DOHH2 (cell line): ENCODE results near the gene BCL11B.

Experiments
- H3F3A ChIP-seq: fragments of 200-600 bp; sonication (generic), shearing (Covaris generic); 2 replicates; pipeline ENCODE4 v1.6.0; 2016; ENCODE audit warnings: antibody characterized with exemption, mild to moderate bottlenecking; ENCODE audit not compliant: control insufficient read depth, insufficient read depth
- H3K27ac ChIP-seq: fragments of 200-600 bp; sonication (generic); 2 replicates; pipeline ENCODE4 v1.5.1; 2014; ENCODE audit warnings: low read depth, mild to moderate bottlenecking, low read length, moderate library complexity
- H3K27me3 ChIP-seq: fragments of 200-600 bp; sonication (generic); 2 replicates; pipeline ENCODE4 v1.6.1; 2014; ENCODE audit warnings: mild to moderate bottlenecking, low read length, mixed read lengths; ENCODE audit not compliant: control insufficient read depth
- H3K36me3 ChIP-seq: fragments of 200-600 bp; sonication (generic); 2 replicates; pipeline ENCODE4 v1.6.1; 2014; ENCODE audit warnings: mild to moderate bottlenecking, low read length, moderate library complexity, mixed read lengths; ENCODE audit not compliant: control insufficient read depth
- H3K4me1 ChIP-seq: fragments of 200-600 bp; sonication (generic); 2 replicates; pipeline ENCODE4 v1.6.1; 2014; ENCODE audit warnings: mild to moderate bottlenecking, low read length, mixed read lengths; ENCODE audit not compliant: control insufficient read depth
- H3K4me2 ChIP-seq: fragments of 200-600 bp; sonication (generic); 2 replicates; pipeline ENCODE4 v1.6.0; 2014; ENCODE audit warnings: mild to moderate bottlenecking, low read length, moderate library complexity
- H3K4me3 ChIP-seq: fragments of 200-600 bp; sonication (generic); 2 replicates; pipeline ENCODE4 v1.5.1; 2014; ENCODE audit warnings: mild to moderate bottlenecking, low read length, mixed read lengths
- H3K79me2 ChIP-seq: fragments of 200-600 bp; sonication (generic); 2 replicates; pipeline ENCODE4 v1.6.1; 2014; ENCODE audit warnings: mild to moderate bottlenecking, low read length, mixed read lengths; ENCODE audit not compliant: control insufficient read depth
- H3K9me2 ChIP-seq: fragments of 200-600 bp; sonication (generic); replicated peaks from 2 replicates; pipeline ENCODE4 v1.6.1; 2014; ENCODE audit warnings: mild to moderate bottlenecking, low read length, mixed read lengths; ENCODE audit not compliant: control insufficient read depth
- H3K9me3 ChIP-seq: fragments of 200-600 bp; sonication (generic); 2 replicates; pipeline ENCODE4 v1.6.1; 2014; ENCODE audit warnings: antibody characterized with exemption, low read length, mixed read lengths; ENCODE audit not compliant: control insufficient read depth, insufficient read depth
- H4K20me1 ChIP-seq: fragments of 200-600 bp; sonication (generic); 2 replicates; pipeline ENCODE4 v1.6.0; 2014; ENCODE audit warnings: low read depth, mild to moderate bottlenecking, antibody characterized with exemption, low read length, moderate library complexity; ENCODE audit not compliant: control insufficient read depth, insufficient read depth
- EZH2phosphoT487 ChIP-seq: fragments of 200-600 bp; sonication (generic); IDR thresholded peaks from 2 replicates; pipeline ENCODE4 v1.6.1; 2017; ENCODE audit warnings: borderline replicate concordance, mild to moderate bottlenecking, antibody characterized with exemption, low read length, moderate library complexity, mixed read lengths
- TF ChIP-seq, protein P1 (sequence below): fragments of 200-600 bp; sonication (generic); IDR thresholded peaks from one replicate; pipeline ENCODE4 v1.5.1; 2014; ENCODE audit warnings: antibody characterized with exemption, mild to moderate bottlenecking, low read depth, low read length; ENCODE audit not compliant: poor library complexity, severe bottlenecking

BCL11B gene

DNA sequence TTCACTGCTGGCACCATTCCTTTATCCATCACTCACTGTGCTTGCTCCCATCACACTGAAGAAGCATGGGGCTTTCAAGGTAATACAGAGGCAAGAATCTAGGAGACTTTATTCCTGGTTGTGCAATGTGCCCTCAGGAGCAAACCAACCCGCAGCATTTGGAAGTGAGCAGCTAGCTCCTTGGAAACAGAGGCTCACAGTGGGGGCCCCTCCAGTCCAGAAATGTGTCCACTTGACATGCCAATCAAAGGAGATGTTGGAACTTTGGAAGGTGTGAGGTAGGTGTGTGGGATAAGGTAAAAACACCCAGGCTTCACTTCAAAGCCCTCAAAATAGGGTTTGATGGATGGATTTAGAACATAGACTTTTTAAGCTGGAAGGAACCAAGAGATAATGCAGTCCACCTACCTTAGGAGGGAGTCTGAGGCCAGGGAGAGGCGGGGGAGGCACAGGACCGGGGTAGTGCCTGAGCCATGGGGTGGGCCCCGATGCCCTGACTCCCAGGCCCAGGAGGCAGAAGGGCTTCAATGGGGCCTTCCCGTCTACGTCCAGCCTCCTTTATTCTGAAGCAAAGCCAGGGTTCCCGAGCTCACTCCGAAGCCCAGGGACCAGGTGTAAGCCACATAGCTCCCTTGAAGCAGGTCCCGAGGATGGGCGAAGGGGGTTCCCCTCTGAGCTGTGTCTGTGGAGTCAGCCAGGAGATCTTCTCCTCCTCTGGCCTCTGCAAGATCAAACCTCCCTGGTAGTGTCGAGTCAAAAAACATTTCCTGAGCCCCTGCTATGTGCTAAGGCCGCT is 17.6 kb upstream of the BCL11B start:
- no peak for TF ChIP-seq EZH2phosphoT487
- TF ChIP-seq, protein P1, sequence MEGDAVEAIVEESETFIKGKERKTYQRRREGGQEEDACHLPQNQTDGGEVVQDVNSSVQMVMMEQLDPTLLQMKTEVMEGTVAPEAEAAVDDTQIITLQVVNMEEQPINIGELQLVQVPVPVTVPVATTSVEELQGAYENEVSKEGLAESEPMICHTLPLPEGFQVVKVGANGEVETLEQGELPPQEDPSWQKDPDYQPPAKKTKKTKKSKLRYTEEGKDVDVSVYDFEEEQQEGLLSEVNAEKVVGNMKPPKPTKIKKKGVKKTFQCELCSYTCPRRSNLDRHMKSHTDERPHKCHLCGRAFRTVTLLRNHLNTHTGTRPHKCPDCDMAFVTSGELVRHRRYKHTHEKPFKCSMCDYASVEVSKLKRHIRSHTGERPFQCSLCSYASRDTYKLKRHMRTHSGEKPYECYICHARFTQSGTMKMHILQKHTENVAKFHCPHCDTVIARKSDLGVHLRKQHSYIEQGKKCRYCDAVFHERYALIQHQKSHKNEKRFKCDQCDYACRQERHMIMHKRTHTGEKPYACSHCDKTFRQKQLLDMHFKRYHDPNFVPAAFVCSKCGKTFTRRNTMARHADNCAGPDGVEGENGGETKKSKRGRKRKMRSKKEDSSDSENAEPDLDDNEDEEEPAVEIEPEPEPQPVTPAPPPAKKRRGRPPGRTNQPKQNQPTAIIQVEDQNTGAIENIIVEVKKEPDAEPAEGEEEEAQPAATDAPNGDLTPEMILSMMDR = no peak
- no peaks in the 10 kb centered on the region for H3K36me3 ChIP-seq
- H4K20me1 ChIP-seq = no peaks in the 10 kb centered on the region
- H3K79me2 ChIP-seq = no peaks in the 10 kb centered on the region
- no peak overlapping the region for H3K27ac ChIP-seq
- no peak overlapping the region for H3K4me3 ChIP-seq
- no peaks in the 10 kb centered on the region for H3K9me2 ChIP-seq
- no peak overlapping the region for H3K4me2 ChIP-seq
- H3K4me1 ChIP-seq = no peaks in the 10 kb centered on the region
- H3F3A ChIP-seq = no peaks in the 10 kb centered on the region
- H3K9me3 ChIP-seq = no peaks in the 10 kb centered on the region
- no peaks in the 10 kb centered on the region; the same call in 1 of the 2 replicates for H3K27me3 ChIP-seq

DNA sequence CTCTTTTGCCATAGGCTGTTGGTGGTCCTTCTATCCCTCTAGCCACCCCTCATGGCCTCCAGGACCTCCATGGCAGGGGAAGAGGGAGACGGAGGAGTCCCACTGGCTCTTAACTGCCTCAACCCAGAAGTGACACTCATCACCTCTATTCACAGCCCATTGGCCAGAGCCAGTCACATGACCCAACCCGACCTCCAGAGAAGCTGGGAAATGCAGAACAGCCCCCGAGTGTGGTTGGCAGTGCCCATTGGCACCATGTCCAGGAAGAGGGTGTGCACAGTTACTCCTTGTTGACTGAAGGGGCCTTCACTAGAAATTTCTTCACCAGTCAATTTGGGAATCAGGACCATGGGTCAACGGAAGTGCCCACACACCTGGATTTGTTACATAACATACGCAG is 17.0 kb upstream of the BCL11B start:
- Histone ChIP-seq H3K9me2 (no peaks in the 10 kb centered on the region), H3F3A (no peaks in the 10 kb centered on the region), H3K27me3 (no peaks in the 10 kb centered on the region; the same call in 1 of the 2 replicates), H3K4me2 (no peak overlapping the region), H3K27ac (no peak overlapping the region), H3K79me2 (no peaks in the 10 kb centered on the region), H3K9me3 (no peaks in the 10 kb centered on the region), H3K4me1 (no peaks in the 10 kb centered on the region), H4K20me1 (no peaks in the 10 kb centered on the region), H3K4me3 (no peak overlapping the region), H3K36me3 (no peaks in the 10 kb centered on the region)
- TF ChIP-seq, protein P1 = no peak
- no peak for TF ChIP-seq EZH2phosphoT487

DNA sequence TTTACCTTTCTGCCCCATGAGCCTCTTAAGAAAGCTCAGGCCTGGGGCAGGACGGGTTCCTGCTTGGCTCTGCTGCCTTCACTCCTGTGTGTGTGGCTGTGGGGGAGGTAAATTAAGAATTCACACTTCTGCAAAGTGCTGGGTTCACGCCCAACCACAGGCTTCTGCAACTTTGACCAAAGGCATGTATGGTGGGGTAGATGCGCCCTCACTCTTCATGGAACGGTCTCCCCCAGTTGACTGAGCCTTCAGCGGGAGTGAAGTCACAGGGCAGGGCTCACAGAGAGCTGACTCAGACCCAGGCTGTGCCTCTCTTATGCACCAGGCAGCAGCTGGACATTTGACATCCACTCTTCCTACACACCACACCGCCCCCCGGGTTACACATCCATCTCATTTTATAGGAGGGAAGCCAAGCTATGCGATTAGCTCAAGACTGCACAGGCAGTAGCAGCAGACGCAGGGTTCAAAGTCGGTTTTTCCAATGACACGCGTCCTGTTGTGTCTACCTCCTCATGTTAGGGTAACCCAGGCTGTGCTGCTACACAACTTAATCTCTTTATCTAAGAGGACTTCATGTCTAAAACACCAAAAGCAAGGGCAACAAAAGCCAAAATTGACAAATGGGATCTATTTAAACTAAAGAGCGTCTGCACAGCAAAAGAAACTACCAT is 15.4 kb upstream of the BCL11B start:
- Histone ChIP-seq H3K4me1 (no peaks in the 10 kb centered on the region), H3K4me2 (no peak overlapping the region), H3K4me3 (no peak overlapping the region), H3K9me2 (no peaks in the 10 kb centered on the region), H3K27me3 (no peaks in the 10 kb centered on the region; the same call in 1 of the 2 replicates), H4K20me1 (no peaks in the 10 kb centered on the region), H3F3A (no peaks in the 10 kb centered on the region), H3K27ac (no peak overlapping the region), H3K79me2 (no peaks in the 10 kb centered on the region), H3K36me3 (no peaks in the 10 kb centered on the region), H3K9me3 (no peaks in the 10 kb centered on the region)
- no peak for TF ChIP-seq EZH2phosphoT487
- TF ChIP-seq, protein P1 = no peak
